ENCODE data around the gene P3H3. TPM values are rescaled to one million over a fixed set of nuclear protein-coding genes. Genes with fewer than 3 reads are reported as not detected.
"Not testable (repeated sequence)": the region's sequence is repeated elsewhere in the genome, so short reads cannot be mapped to it uniquely, and the experiment has no call there.

The P3H3 gene
- polyA plus RNA-seq, 1 experiment: 71.6 TPM

- peak within 1 kb of the TSS; percentile 65 for H3K4me3 ChIP-seq (ENCODE audit: low read depth, low read length)
- peaks cover 26% of the 10 kb centered on the region for H3K36me3 ChIP-seq (ENCODE audit: control insufficient read depth, insufficient read depth, low read length)
- no peak for DNase-seq (ENCODE audit: low read depth)
- H3K27me3 ChIP-seq (ENCODE audit: control insufficient read depth, insufficient read depth, low read length): no peaks in the 10 kb centered on the region
- POLR2A ChIA-PET: interaction anchor here (0.7 to 3.7 kb wide), 5 partner anchors 18 to 65 kb away, joined by 4 to 19 read pairs (median 7); partner anchors contain the start of genes CDCA3 and USP5
- CTCF ChIA-PET: interaction anchor here (0.6 to 9.7 kb wide), 37 partner anchors 10 to 645 kb away, joined by 3 to 112 read pairs (median 4); partner anchors contain the start of genes C12orf57, CDCA3, ENO2 and GNB3
- TF ChIP-seq CTCF (IDR thresholded peaks at IDR 0.05; ENCODE audit: insufficient read depth, low read depth, low read length): no peak
Observed at GRCh38 chr12:6873094-6874014, 45.1 kb downstream of the P3H3 start, which contains the start of gene SPSB2. Gene SPSB2, minus strand, starts transcription at chr12:6873303. Its CDS starts 402 bp downstream, at chr12:6872901.

GRCh38 chr12:6874015-6874368, 45.8 kb downstream of the P3H3 start:
- H3K36me3 ChIP-seq (ENCODE audit: control insufficient read depth, insufficient read depth, low read length): peaks cover 25% of the 10 kb centered on the region
- CTCF ChIA-PET: interaction anchor here (1.8 to 3.4 kb wide), 4 partner anchors 9 to 51 kb away, joined by 4 to 43 read pairs (median 42); partner anchors contain the start of gene P3H3
- H3K27me3 ChIP-seq (ENCODE audit: control insufficient read depth, insufficient read depth, low read length); POLR2A ChIA-PET; DNase-seq (ENCODE audit: low read depth): not testable (repeated sequence)
- peak overlapping the region; percentile 65 for H3K4me3 ChIP-seq (ENCODE audit: low read depth, low read length)

- POLR2A ChIA-PET; H3K4me3 ChIP-seq (ENCODE audit: low read depth, low read length); H3K36me3 ChIP-seq (ENCODE audit: control insufficient read depth, insufficient read depth, low read length); DNase-seq (ENCODE audit: low read depth); H3K27me3 ChIP-seq (ENCODE audit: control insufficient read depth, insufficient read depth, low read length): not testable (repeated sequence)
- CTCF ChIA-PET: interaction anchor here (0.8 to 6.1 kb wide), 2 partner anchors 7 to 12 kb away, joined by 4 to 41 read pairs; partner anchors contain the start of gene SPSB2
Observed at GRCh38 chr12:6879824-6880223, 51.6 kb downstream of the P3H3 start.

GRCh38 chr12:6883252-6883651, 55.0 kb downstream of the P3H3 start:
- peaks cover 8% of the 10 kb centered on the region for H3K36me3 ChIP-seq (ENCODE audit: control insufficient read depth, insufficient read depth, low read length)
- no peaks in the 10 kb centered on the region for H3K27me3 ChIP-seq (ENCODE audit: control insufficient read depth, insufficient read depth, low read length)
- DNase-seq (ENCODE audit: low read depth): no peak
- TF ChIP-seq CTCF (IDR thresholded peaks at IDR 0.05; ENCODE audit: insufficient read depth, low read depth, low read length): no peak
- ChIA-PET CTCF (interaction anchor here (1.2 to 6.1 kb wide), 5 partner anchors 8 to 82 kb away, joined by 3 to 41 read pairs (median 6); partner anchors contain the start of genes LRRC23 and SPSB2), POLR2A (no interaction called here)
- H3K4me3 ChIP-seq (ENCODE audit: low read depth, low read length): no peak overlapping the region

GRCh38 chr12:6883683-6884082, 55.5 kb downstream of the P3H3 start:
- CTCF ChIA-PET: interaction anchor here (1.2 to 6.1 kb wide), 5 partner anchors 8 to 81 kb away, joined by 3 to 41 read pairs (median 6); partner anchors contain the start of genes LRRC23 and SPSB2
- Histone ChIP-seq H3K4me3 (ENCODE audit: low read depth, low read length) (no peak overlapping the region), H3K27me3 (ENCODE audit: control insufficient read depth, insufficient read depth, low read length) (no peaks in the 10 kb centered on the region), H3K36me3 (ENCODE audit: control insufficient read depth, insufficient read depth, low read length) (peaks cover 10% of the 10 kb centered on the region)
- DNase-seq (ENCODE audit: low read depth): no peak
- TF ChIP-seq CTCF (IDR thresholded peaks at IDR 0.05; ENCODE audit: insufficient read depth, low read depth, low read length): no peak
- POLR2A ChIA-PET: no interaction called here

GRCh38 chr12:6884539-6884938, 56.3 kb downstream of the P3H3 start:
- TF ChIP-seq CTCF (IDR thresholded peaks at IDR 0.05; ENCODE audit: insufficient read depth, low read depth, low read length): no peak
- Histone ChIP-seq H3K27me3 (ENCODE audit: control insufficient read depth, insufficient read depth, low read length) (no peaks in the 10 kb centered on the region), H3K4me3 (ENCODE audit: low read depth, low read length) (no peak overlapping the region), H3K36me3 (ENCODE audit: control insufficient read depth, insufficient read depth, low read length) (peaks cover 10% of the 10 kb centered on the region)
- ChIA-PET CTCF (interaction anchor here (0.6 to 6.1 kb wide), 4 partner anchors 12 to 255 kb away, joined by 3 to 41 read pairs (median 4); partner anchors contain the start of gene SPSB2), POLR2A (no interaction called here)
- DNase-seq (ENCODE audit: low read depth): no peak

GRCh38 chr12:6886206-6886999, 58.2 kb downstream of the P3H3 start:
- not testable (repeated sequence) for H3K27me3 ChIP-seq (ENCODE audit: control insufficient read depth, insufficient read depth, low read length); H3K4me3 ChIP-seq (ENCODE audit: low read depth, low read length); DNase-seq (ENCODE audit: low read depth); H3K36me3 ChIP-seq (ENCODE audit: control insufficient read depth, insufficient read depth, low read length)
- ChIA-PET POLR2A (interaction anchor here (0.6 kb wide), 1 partner anchor 280 kb away, joined by 17 read pairs; no protein-coding TSS in a partner anchor), CTCF (interaction anchor here (0.8 to 6.1 kb wide), 3 partner anchors 14 to 17 kb away, joined by 3 to 41 read pairs (median 8); partner anchors contain the start of gene SPSB2)

Measured in BJ (cell line).